Left cardiac atrium (tissue), 4 donors: ENCODE data around the gene COL25A1. TPM values are rescaled to one million over a fixed set of nuclear protein-coding genes. Genes with fewer than 3 reads are reported as not detected.
"Not testable (repeated sequence)": the region's sequence is repeated elsewhere in the genome, so short reads cannot be mapped to it uniquely, and the experiment has no call there.

Experiments
- ATAC-seq, 2 donors: fragments of 200-7000 bp; cut with Tn5 transposase; one replicate each; pipeline ENCODE4 v1.9.1; 2020; ENCODE audit warnings: mild to moderate bottlenecking in 2 of 2, moderate library complexity in 2 of 2
- DNase-seq: peaks from one replicate; pipeline ENCODE4 v3.0.0-alpha.2; 2020
- intact Hi-C, 2 donors: fragments of 100-400 bp; cut with DNase I; formaldehyde crosslinking; loops; one replicate each; pipeline versions ENCODE4 v1.14.1 to v1.15.1; 2022 to 2023
- total RNA-seq, 2 donors: library from RNA; stranded (reverse); fragmentation: NEBNext Ultra II Directional; extraction: Animal tissue kit (Norgen Biotek cat#: 25700); gene quantifications; one replicate each; pipeline ENCODE4 v1.2.1, GENCODE V29; 2021
- donor health status: DM: no; HTN: yes; CAD: no.
- donor health status: DM: no; HTN: yes; CAD: no; lungs with severe emphysema.
- donor health status: DM: yes; HTN: yes; CAD: no.
- donor health status: Dilated cardiomyopathy.

COL25A1 gene
- total RNA-seq, 2 donors from 2014 or later, result 0.74 to 1.5 TPM

GRCh38 chr4:109009909-109010308, 292.5 kb downstream of the COL25A1 start:
- intact Hi-C loops, result no loop called here
- ATAC-seq (peak in 1 of 2 donors; percentile 24), DNase-seq (no peak)

DNA sequence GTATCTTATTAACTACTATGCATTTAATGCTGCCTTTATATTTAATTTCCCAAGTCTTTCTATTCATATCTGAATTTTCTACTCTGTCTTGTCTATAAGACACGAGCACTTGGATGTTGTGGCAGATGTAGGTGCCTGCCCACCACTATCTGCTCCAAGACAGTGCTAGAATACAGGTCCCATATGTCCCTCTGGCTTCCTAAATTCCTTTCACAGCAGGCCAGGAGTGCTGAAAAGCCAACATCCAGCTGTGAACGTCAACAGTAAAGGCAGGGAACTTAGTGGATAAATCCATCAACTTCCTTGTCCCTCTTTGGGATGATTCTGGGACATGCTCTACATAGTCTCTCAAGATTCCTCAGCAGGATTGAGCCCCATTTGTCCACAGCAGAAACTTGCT, 294.5 kb downstream of the COL25A1 start:
- intact Hi-C loops, result no loop called here
- ATAC-seq (no peak), DNase-seq (no peak)

DNA sequence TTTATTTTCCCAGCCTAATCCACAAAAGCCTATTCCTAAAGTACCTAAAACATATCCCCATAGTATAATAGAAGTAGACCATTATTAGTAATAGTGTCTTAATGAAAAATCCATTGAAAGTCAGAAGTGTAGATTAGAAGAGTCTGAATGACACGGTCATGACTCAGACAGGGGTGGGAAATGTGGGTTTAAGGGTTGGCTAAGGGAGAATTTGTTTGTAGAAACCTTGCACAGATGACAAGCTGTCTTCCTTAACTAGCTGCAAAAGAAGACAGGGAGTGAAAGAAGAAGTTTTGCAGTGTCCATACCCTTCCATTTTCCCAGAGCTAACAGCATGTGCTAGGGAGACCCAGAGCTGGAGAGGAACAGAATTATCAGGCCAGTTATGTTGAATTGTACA, 296.9 kb downstream of the COL25A1 start:
- ATAC-seq, result no peak
- intact Hi-C loops, result no loop called here

DNA sequence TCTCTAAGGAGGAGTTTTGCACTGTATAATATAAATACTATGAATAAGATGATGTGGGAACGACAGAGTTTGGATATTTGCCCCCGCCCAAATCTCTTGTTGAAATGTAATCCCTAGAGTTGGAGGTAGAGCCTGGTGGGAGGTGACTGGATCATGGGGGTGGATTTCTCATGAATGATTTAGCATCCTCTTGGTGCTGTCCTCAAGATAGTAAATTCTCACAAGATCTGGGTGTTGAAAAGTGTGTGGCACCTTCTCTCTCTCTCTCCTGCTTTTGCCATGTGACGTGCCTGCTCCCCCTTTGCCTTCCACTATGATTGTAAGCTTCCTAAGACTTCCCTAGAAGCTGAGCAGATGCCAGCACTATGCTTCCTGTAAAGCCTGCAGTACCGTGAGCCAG, 298.0 kb downstream of the COL25A1 start:
- DNase-seq (no peak), ATAC-seq (no peak)
- intact Hi-C loops, result no loop called here

More for the DNA sequence above, 296.9 kb downstream of the COL25A1 start:
- DNase-seq, result no peak

DNA sequence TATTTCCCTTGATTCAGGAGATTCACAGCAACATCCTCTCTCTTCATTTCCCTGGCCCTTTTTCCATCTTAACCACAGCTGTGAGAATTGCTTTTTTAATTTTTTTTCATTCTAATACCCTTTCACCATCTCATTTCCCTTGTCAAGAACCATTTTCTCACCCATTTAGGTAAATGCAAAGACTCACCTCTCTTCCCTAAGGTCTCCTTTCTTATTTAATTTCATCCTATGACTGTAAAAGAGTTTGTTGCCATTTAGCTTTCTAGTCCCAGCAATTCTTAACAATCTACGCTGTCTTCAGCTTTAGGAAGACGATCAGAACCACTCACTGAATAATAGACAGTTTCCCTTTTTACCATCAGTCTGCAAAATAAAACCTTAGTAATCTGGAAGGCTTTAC, 298.5 kb downstream of the COL25A1 start:
- no peak for ATAC-seq
- intact Hi-C loops, result no loop called here
- no peak for DNase-seq

- DNase-seq (no peak), ATAC-seq (no peak)
- intact Hi-C loops, result no loop called here
These were observed 310.7 kb downstream of the COL25A1 start for GRCh38 chr4:108991551-108992328.

- ATAC-seq (no peak), DNase-seq (no peak)
- intact Hi-C loops, result no loop called here
These were observed 313.8 kb downstream of the COL25A1 start for GRCh38 chr4:108988464-108989195.

GRCh38 chr4:108984495-108984894, 318.0 kb downstream of the COL25A1 start:
- DNase-seq, ATAC-seq, intact Hi-C loops: not testable (repeated sequence)

DNA sequence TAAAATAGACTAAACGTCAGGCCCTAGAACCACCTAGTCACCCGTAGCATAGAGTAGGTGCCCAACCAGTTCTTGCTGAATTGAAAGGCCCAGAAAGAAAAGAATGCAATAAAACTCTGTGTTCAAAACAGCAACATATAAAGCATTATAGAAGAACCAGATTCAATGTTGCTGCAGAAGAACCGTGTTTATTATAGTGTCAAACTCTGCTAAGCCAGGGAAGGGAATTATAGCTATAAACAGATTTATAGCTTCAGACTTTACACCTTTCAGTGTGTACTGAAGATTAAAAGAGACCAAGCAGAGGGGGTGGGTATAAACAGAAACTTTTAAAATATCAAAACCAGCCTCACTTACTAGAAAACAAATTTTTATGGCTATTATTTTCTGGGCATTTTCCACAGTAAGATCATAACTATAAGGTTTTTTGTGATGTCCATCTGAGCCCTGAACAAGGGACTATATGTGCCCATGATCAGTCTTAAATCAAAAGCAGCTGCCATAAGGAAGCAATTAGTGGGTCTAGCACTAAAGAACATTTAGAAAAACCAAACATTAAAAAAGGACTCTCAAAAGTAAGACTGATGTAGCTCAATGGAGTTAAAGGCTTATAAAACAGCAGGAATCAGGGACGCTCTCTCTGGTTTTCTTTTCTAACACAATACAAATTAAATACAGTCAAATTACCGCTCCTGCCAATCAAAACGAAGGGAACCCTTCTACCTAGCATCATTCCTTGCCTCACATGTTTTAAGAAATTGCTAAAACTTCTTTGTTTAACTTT, 319.9 kb downstream of the COL25A1 start:
- DNase-seq, result no peak
- intact Hi-C loops, result no loop called here
- ATAC-seq, result no peak

GRCh38 chr4:108980455-108981239, 321.8 kb downstream of the COL25A1 start:
- DNase-seq (no peak), ATAC-seq (no peak)
- intact Hi-C loops, result no loop called here

GRCh38 chr4:108979759-108980158, 322.7 kb downstream of the COL25A1 start:
- no peak for ATAC-seq
- intact Hi-C loops, result no loop called here

GRCh38 chr4:108978066-108978465, 324.4 kb downstream of the COL25A1 start:
- DNase-seq, result no peak
- intact Hi-C loops, result no loop called here
- no peak for ATAC-seq

More at GRCh38 chr4:108979759-108980158, 322.7 kb downstream of the COL25A1 start:
- DNase-seq, result no peak

DNA sequence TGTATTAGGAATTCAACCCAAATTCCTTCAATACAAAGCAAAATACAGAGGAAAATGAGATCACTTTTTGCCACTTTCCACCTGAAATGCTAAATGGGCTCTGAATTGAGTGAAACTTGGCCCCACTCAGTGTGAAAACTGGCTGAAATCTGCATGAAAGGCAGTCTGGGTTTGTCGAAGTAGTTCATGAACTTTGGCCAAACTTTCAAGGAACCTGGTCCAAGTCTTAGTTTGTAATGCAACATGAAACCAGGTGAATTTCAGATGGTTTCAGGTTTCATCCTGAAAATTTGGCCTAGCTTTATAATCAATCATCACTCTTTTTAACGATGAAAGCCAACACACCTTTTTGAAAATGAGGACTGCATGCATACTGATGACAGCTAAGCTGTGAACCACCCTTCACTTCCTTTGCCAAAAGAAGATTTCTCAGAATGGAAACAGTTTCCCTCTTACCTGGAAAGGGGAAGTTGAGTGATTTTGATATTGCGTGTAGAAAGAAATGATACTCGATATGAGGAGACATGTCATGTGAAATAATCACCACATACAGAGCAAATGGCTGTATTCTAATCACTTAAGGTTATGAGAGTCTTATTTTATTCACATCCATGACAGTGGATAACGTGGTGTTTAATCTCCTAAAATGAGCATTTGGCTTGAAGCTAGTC, 329.7 kb downstream of the COL25A1 start:
- DNase-seq (no peak), ATAC-seq (no peak)
- intact Hi-C loops, result no loop called here

DNA sequence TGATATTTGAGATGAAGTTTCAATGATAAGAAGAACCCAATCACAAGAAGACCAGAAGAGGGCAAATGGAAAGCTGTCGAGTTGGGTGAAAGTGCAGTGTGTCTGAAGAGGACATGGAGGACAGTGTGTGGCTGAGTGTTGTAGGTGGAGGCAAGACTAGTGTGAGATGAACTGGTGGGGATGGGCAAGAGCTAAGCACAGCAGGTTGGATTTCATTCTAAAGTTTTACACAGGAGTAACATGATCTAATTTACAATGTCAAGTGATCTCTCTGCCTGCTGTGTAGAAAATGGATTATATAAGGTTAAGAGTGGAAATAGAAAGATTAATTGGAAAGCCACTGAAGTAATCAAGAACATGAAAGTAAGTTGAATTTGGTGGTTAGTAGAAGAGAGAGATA, 331.0 kb downstream of the COL25A1 start:
- intact Hi-C loops, result no loop called here
- DNase-seq, result no peak
- no peak for ATAC-seq

DNA sequence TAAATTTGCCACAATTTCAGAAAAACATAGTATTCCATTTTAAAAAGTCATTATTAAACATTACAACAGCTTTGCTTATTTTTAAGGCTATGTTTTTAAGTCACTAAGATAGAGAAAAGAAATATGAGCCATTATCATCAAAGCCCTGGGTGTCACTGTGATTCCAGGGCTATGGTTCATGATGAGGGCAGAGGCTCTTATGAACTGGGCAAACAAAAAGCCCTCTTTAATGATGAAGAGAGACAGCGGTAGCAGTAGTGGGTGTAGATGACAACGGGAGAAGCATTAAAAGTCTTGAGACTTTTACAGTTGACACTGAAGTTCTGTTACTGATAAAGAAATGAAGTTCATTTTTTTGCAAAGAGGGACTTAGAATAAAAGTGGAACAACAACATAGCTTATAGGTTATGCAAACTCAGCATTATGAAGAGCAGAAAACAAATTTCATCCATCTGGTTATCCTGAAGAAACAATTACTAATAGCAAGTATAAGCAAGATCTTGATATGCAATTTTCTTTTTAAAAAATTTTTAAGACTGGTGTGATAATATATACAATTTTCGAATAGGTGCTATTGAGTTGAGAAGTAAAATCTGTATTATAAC, 336.9 kb downstream of the COL25A1 start:
- no peak for ATAC-seq
- no peak for DNase-seq
- intact Hi-C loops, result no loop called here

GRCh38 chr4:108965016-108965415, 337.4 kb downstream of the COL25A1 start:
- DNase-seq (no peak), ATAC-seq (no peak)
- intact Hi-C loops, result no loop called here

GRCh38 chr4:108963910-108964309, 338.5 kb downstream of the COL25A1 start:
- intact Hi-C loops, result no loop called here
- DNase-seq (no peak), ATAC-seq (no peak)

DNA sequence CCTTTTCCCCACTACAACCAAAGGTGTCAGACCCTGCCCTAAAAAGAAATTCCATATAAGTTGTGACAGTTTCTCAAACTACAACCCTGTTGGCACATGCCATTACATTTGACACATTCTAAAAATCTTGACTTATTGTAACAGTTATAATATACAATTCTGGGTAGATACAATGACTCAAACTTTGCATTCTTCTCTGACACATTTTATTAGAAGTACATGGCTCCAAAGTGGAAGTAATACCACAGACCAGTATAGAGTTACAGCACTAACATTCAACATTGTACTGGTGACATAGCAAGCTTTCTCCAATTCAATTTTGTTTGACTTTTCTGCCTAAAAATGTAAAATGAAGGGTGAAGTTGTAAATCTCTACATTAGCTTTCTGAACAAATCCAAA, 343.0 kb downstream of the COL25A1 start:
- intact Hi-C loops, result no loop called here
- DNase-seq (no peak), ATAC-seq (no peak)
